ENCODE measurements around the gene DIAPH2.

DIAPH2 gene

DNA sequence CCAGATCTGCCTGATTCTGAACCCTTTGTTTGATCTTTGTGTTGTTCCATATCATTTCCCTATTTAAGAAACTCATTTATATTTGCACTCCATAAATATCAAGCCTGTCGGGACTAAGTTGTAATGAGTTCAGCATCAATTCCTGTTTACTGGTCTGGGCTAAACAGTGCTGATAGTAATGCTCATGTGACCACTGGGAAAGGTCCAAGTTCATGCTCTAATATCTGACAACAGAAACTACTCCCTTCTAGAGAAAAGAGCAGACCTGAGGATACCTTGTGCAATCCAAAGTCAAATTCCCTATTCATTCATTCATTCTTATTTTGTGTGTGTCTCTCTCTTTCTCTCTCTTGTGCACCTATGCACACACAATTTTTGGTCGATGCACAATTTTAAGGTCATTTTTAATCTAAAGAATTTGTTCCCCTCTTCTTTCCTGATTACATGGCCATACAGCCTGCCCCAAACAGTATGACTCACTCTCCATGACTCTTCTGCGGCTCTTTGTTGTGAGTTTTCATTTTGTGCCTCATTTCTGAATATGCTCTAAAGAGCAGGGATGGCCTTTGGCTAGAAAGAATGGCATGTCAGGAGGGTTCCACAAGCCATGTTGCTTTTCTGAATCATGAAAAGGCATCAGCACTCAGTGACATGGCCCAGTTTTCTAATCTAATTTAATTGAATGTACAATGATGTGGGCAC lies 863.4 kb downstream of the DIAPH2 start:
- FAIRE-seq (no peak), DNase-seq (ENCODE audit: low spot score) (no peak)

DNA sequence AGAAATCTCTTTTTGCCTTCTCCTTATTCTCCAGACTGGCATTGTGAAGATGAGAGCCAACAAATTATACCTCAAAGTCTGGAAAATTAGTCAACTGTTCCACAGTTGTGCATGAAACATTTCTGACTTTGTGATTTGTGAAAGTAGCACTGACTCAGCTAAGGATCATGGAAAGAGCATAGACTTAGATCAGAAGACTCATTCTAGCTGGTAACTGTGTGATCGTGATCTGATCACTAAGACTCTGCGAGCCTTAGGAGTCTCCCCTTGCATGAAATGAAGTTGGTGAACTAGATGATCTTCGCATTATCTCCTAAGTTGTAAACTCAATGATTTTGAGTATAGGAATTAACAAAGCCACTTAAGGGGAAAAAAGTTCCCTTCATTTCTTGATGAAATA lies 867.2 kb downstream of the DIAPH2 start:
- FAIRE-seq, result no peak
- no peak for DNase-seq (ENCODE audit: low spot score)

DNA sequence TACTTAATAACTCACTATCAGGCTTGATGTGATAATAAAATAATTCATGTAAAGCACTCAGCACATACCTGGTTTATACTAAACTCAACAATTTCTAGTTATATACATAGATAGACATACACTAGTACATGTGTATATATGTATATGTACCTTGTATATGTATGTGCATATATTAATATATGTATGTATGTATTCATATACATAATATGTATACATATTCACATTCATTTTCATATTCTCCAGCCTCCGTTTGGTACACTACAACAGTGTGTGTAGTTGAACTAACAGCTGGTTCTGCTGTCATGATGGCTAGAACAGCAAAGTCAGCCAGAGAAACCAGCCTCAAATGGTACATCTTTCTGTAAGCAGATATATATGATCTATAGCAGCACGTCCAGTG lies 869.2 kb downstream of the DIAPH2 start:
- FAIRE-seq (no peak), DNase-seq (ENCODE audit: low spot score) (no peak)

DNA sequence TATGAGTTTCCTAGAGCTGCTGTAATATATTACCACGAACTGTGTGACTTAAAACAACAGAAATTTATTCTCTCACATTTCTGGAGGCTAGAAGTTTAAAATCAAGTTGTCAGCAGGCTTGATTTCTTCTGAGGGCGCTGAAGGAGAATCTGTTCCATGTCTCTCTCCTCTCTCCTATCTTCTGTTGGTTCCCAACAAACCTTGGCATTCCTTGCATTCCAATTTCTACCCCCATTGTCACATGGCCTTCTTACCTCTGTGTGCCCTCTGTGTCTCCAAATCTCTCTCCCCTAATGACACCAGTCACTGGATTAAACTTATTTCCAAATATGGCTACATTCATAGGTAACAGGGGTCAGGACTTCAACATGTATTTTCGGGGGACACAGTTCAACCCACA lies 871.7 kb downstream of the DIAPH2 start:
- FAIRE-seq (no peak), DNase-seq (ENCODE audit: low spot score) (no peak)

DNA sequence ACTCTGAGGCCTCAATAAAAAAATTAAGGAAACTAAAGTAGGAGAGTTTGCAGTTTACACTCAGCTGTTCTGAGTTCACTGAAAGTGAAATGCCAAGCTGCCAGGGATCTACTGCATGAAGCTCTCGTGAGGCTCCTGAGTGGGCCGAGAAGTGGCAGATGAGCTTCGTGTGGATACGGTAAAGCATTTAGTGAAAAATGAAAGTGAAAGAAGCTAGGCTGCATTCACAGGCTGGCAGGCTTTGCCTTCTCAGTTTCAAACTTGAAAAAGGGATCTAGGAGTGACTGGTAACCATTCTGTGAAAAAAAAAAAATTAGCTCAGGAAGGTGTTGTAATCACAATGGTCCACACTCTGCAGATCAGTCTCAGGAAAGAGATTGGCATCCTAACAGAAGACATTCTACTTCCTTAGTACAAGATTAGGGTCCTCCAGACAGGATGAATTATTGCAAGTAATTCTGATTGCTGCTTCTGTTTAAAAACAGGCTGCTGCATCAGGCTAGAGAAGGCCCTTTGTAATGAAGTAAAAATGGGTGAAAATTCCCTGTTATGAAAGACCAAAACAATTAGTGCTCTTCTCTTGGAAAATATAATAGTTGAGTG lies 879.0 kb downstream of the DIAPH2 start:
- FAIRE-seq (no peak), DNase-seq (ENCODE audit: low spot score) (peak; percentile 9)

DNA sequence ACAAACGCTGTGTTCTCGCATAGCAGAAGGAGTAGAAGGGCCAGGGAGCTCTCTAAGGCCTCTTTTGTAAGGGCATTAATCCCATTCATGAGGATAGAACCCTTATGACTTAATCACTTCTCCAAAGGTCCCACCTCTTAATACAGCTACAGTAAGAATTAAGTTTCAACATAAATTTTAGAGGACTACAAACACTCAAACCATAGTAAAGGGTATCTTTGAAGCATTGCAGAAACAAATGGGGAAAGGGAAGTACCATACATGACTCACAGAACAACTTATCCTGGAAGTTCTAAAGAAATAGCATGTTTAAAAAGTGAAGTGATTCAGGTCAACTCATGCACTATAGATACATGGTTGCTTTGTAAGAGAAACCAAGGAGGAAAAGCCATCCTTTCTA lies 879.9 kb downstream of the DIAPH2 start:
- no peak for FAIRE-seq

DNA sequence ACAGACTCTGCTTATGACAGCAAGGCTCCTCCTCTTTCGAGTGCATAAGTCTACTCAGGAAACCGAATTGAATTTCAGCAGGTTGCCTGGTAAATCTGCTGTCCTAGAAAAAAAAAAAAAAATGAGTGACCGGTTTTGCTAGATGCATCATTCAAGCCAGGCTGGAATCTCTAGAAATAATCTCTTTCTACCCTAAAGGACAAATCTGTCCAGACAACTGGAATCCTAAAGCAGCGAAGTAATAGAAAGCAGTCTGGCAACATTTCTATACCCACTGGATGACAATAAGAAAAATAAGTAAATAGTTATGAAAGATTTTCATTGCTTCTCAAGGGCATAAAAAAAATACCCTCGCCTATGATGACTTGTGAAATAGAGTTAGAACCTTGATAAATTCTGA lies 902.5 kb downstream of the DIAPH2 start:
- DNase-seq (ENCODE audit: low spot score) (no peak), FAIRE-seq (no peak)

More for the DNA sequence above, 879.9 kb downstream of the DIAPH2 start:
- no peak for DNase-seq (ENCODE audit: low spot score)

DNA sequence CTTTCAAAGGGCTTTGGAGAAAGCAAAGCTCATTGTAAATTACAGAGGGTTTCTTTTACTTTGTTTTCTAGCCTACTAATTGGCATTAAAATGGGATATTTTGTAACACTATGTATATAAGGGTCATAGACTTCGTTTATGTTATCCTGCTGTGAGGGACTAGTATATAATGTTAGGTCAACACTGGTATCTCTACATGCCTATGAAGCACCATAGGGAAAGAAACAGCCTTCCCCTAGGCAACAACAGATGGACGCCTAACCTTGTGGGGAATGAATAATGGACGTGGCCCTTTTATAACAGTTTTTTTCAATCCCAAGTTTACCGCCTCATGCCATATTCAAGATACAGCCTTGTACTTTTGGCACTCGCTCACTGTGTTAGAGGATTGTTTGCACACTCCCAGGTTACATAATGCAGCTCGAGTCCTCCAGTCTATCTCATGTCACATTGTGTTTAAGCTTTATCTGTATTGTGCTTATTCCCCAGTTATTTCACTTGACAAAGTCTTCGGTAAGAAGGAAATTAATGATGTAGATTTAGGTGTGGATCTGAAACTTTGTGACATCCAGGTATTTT lies 910.1 kb downstream of the DIAPH2 start:
- no peak for DNase-seq (ENCODE audit: low spot score)
- no peak for FAIRE-seq

DNA sequence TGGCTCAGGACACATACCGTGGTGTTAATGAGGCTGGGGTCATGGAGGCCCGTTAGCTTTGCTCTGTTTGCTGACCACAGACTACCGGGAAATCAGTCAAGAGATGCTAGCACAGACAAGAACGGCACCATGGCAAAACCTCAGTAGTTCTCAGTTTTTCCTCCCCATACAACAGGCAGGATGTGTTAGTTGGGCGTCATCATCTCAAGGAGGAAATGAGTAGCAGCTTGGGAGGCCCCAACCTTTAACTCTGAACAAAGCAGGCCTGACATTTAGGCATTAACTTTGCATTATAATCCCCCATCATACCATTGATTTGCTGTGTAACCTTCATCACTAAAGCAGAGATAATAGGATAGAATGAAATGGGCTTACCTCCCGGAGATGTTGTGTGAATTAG lies 913.3 kb downstream of the DIAPH2 start:
- DNase-seq (ENCODE audit: low spot score) (no peak), FAIRE-seq (no peak)

DNA sequence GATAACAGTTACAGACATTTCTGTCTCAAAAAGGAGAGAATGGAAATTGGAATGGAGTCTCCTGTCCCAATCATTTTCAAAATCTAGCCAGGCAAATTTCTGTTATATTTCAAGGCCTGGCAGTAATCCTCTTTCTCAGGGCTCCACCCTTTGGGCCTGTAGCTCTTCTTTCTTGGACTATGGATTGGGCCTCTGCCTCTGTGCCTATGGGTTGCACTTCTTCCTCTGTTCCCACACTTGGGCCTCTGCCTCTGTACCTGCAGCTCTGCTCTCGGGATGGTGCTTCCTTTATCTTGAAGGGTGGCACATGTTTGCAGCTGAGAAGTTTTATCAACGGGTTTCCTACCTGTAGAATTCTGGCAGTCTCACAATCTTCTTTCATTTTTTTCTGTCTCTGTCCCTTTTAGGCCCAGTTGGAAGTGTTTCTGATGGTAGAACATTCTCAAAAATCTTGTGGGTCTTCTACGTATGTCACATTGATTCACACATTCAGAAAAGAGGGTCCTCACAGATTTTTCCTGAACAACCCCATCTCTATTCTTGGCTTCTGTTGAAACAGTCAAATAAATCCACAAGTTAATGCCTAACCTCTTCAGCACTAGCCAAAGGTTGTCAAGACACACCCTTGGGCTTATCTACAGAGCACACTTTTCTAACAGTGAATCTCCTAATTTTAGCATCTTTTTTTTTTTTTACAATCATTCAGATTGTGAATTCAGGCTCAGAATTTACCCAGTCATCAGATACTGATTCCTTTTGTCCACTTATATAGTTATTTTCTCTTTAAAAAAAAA lies 918.0 kb downstream of the DIAPH2 start:
- no peak for FAIRE-seq
- no peak for DNase-seq (ENCODE audit: low spot score)

DNA sequence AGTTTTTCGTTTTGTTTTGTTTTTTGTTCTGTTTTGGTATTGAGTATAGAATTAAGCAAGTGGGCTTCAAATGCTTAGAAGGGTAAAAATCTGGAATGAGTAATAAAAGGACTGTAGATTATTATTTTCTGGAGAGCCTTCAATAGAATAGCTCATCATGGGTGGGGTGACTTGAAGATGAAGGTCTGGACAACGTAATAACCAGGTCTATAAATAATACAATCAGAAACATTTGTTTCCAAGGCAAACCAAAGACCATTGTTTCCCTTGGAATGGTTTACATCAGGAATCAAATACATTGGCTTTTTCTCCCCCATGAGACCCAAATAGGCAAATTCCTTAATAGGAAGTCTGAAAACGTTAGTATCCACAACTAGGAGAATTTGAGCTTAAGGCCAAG lies 920.6 kb downstream of the DIAPH2 start:
- DNase-seq (ENCODE audit: low spot score), result no peak
- no peak for FAIRE-seq

DNA sequence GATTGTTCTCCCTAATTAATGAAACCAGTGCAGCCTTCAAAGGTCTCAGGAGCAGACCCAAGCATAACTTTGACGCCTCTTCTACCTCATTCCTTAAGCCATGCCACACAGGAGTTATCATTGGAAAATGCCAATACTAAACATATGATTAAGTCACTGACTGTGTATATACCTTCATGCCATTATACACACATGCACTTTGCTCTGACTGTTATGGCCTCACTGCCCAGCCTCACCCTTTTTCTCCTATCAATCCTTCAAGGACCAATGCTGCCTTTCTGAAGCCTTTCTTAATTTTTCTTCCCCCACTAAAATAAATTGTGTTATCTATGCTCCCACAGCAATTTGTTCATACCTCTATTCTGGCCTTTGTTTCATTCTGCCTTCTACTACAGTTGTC lies 924.7 kb downstream of the DIAPH2 start:
- DNase-seq (ENCODE audit: low spot score) (no peak), FAIRE-seq (no peak)

DNA sequence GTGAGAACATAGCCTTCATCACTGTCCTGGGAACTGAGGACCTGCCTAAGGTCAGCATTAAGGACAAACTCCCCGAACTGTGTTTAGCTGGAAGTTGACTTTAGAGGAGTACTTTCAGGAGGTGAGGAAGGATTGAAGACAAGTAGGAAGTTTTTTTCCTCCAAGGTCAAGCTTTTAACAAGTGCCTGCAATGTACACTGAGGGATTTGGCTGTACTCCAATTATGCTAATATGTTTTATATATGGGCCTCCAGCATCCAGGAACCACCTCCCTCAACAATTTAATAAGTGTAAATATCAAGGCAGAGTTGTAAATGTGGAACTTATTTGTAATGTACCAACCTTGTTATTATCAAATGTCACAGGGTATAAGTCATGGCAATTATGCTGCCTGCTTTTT lies 925.3 kb downstream of the DIAPH2 start:
- no peak for FAIRE-seq
- DNase-seq (ENCODE audit: low spot score), result no peak

DNA sequence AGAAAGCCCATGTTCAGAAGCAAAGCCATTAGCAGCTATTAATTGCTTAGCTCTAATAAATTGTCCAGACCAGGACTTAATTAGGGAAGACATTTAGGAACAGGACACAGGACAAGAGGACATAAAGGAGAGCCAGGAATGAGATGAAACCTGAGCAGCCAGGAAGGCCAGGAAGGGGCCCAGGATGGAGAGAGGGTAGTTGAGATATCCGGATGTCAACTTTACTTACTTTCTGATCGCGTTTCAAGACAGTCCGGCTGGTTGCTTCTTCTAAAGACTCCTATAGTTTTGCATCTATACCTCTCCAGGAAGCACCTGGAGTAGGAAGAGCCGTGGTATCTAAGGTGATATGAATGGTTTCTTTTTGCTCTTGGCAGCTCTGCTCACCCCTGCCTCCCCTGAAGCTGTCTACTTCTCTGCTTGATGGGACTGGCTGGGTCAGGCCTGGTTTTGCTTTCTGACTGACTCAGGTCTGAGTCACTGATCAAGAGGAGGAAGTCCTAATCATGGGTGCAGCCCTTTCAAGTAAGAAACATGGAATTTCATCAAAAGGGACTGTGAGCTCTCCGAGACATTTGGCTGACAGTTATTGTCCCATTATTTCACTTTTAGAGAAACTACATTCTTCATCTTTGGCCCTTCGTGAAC lies 932.4 kb downstream of the DIAPH2 start:
- FAIRE-seq, result no peak
- DNase-seq (ENCODE audit: low spot score), result peak; percentile 55

DNA sequence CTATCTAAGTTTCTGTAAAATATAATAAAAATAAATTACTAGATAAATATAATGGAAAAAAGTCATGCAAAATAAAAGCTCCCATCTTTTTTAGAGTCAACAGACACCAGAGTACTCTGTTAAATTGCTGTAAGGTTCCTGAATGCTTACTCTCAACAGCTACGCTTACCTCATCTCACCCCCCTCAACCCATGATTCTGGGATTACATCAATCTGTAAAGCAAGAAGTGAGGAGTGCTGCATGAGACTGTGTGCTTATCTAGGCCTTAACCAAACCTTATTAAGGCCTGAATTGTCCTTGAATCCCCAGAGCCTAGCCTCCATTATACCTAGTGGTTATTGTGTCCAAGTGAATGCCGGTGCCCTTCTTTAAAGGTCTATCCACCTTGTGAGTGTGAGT lies 934.9 kb downstream of the DIAPH2 start:
- FAIRE-seq (no peak), DNase-seq (ENCODE audit: low spot score) (no peak)

DNA sequence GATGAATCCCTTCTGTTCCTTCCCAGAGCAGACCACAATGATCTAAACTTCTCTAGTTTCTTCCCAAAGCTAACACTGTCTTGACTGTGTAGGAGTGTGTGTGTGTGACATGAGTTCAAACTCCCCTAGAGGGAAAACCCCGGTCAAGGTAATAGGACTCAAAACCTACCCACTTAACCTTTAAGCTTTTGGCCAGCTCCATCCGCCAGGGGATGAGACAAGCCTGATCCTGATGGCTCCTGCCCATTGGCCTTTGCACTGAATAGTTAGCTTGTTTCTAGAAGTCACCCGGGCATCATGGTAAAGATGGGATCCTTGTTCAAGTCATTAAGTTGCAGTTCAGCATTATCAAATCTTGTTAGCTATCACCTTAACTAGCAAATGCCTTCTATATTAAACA lies 937.5 kb downstream of the DIAPH2 start:
- DNase-seq (ENCODE audit: low spot score), result no peak
- FAIRE-seq, result no peak

DNA sequence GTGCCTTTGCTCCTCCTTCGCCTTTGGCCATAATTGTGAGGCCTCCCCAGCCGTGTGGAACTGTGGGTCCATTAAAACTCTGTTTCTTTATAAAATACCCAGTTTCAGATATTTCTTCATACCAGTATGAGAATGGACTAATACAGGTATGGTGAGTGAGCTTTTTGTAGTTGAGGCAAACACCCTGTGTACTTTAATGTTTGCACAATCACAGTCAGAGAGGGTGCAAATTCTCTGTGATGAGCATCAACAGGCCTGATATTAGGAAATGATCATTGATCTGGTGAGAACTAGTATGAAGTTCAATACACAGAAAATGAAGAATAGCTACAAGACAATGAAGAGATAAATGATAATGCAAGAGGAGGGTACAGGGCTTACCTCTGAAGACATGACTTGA lies 943.7 kb downstream of the DIAPH2 start:
- DNase-seq (ENCODE audit: low spot score), result no peak
- FAIRE-seq, result no peak

DNA sequence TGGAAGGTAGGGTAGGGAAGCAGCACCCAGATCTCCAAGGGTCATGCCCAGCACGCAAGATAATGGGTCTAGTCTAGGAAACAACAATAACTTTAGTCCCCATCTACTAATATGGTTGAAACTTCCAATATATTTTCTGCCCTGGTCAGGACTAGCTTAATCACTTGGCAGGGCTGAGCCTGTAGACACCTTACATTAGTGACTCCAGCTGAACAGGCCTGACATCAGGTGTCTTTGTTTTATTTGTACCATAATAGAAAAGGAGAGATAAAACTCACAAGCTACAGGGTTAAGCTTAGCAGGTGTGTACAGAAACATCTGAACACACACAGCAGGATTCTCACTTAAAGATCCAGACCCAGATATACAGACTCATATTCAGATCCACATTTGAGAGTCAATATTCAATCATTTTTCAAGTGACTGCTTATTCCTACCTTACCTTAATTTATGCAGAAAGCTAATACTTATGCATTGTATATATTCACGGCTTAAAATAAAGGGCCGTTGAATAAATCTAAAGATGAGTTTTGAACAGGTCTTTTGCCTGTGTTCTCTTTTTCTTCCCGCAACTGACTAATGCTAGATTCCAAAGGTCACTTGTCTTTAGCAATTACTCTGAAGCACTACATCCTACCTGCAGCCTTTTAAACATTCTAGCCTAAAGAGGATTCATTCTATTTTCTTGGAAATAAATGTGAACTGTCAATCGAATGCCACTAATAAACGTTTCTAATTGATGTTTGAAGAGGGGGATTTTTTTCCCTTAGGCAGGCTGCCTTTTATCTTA lies 944.4 kb downstream of the DIAPH2 start:
- DNase-seq (ENCODE audit: low spot score) (no peak), FAIRE-seq (no peak)

DNA sequence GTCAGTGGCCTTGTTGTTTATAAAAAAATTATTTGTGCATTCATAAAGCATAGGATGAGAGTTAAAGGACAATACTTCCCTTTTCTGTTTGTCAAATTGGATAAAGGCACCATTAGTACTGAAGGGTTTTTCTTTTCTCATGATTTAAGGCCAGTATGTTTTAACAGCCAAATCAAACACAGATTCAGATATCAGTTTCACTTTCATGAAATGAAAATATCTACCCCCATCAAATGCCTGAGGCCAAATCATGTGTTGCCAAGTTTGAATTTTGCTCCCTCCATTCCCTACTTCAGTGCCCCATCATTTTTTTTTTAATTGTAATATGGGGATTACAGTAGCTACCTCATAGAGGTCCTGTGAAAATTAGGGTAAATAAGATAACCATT lies 944.9 kb downstream of the DIAPH2 start:
- DNase-seq (ENCODE audit: low spot score) (no peak), FAIRE-seq (no peak)

DNA sequence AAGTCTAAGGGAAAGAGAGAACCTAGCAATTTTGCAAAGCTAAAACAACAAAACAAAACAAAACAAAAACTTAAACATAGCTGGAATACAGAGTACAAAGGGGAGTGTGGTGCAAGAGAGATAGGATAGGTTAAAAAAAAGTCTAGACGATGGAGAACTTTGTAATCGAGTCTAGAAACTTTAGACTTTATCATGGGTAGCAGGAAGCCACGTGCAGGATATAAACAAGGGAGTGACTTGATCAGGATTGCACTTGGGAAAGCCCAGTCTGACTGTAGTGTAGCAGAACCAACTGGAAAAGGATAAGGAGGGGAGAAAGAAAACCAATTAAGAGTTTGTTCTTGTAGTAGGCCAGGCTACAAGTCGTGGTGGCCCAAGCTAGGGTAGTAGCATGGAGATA lies 949.2 kb downstream of the DIAPH2 start:
- DNase-seq (ENCODE audit: low spot score) (no peak), FAIRE-seq (no peak)

Data from urothelium cell line (cell line).